HG02623 (cell line): ENCODE measurements around the gene SIGLEC8.

Experiments used
- ATAC-seq: cut with Tn5 transposase; IDR thresholded peaks from one replicate; pipeline ENCODE4 v1.9.1; 2021; ENCODE audit warnings: moderate library complexity; ENCODE audit not compliant: unreplicated experiment

Gene SIGLEC8

GRCh38 chr19:51407511-51408131 is 50.6 kb downstream of the SIGLEC8 start:
- no peak for ATAC-seq

DNA sequence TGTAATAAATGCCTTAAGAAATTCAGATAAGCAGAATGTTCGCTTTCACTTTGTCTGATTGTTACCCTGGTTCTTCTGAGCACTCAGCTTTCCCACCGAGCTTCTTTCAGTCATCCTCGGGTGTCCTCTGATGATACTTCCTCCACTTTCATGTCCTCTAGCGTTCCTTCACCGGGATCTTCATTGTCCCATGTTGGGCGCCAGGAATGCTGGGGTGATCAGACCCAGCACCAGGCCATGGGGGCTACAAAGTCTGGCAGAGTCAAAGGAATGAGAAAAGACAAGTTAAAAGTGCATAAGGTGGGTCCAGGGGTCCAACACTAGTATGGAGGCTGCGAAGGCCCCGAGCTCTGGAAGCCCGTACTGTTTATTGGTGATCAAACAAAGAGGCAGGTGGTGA is 56.1 kb downstream of the SIGLEC8 start:
- ATAC-seq, result no peak
